Measurements from ENCODE around the gene MAP2K7.
"Not testable (repeated sequence)": the region's sequence is repeated elsewhere in the genome, so short reads cannot be mapped to it uniquely, and the experiment has no call there.

MAP2K7 gene

GRCh38 chr19:7953576-7953975, 49.9 kb downstream of the MAP2K7 start:
- H2AFZ ChIP-seq (ENCODE audit: low read depth, low read length): no peak overlapping the region
- no peak overlapping the region for H2BK120ac ChIP-seq (ENCODE audit: low read depth, low read length)
- H3K18ac ChIP-seq (ENCODE audit: low read depth in 1 of 2, low read length in 2 of 2): no peak overlapping the region
- no peak overlapping the region for H3K27ac ChIP-seq (ENCODE audit: low read length, poor library complexity, severe bottlenecking)
- H4K91ac ChIP-seq (ENCODE audit: low read length): no peak overlapping the region
- H3K27me3 ChIP-seq (ENCODE audit: control insufficient read depth in 1 of 2, insufficient read depth in 1 of 2, low read length in 2 of 2): no peaks in the 10 kb centered on the region
- no peak overlapping the region for H3K4me3 ChIP-seq (ENCODE audit: insufficient read depth in 1 of 2, low read depth in 1 of 2, low read length in 2 of 2)
- 88% methylated on average over 7 of the region's 7 CpGs for WGBS
- H2AK5ac ChIP-seq (ENCODE audit: low read length, severe bottlenecking): no peak overlapping the region
- no peak overlapping the region for H3K23ac ChIP-seq (ENCODE audit: low read length in 2 of 2)
- no peak for DNase-seq
- H3K4me2 ChIP-seq (ENCODE audit: low read length, poor library complexity, severe bottlenecking): no peak overlapping the region
- no peak overlapping the region for H2BK15ac ChIP-seq (ENCODE audit: low read depth, poor library complexity, severe bottlenecking)
- H3K4ac ChIP-seq (ENCODE audit: low read depth in 1 of 2, low read length in 2 of 2): no peak overlapping the region
- no peak overlapping the region for H3K14ac ChIP-seq (ENCODE audit: low read length in 2 of 2)
- no peak overlapping the region for H2BK12ac ChIP-seq (ENCODE audit: low read length in 2 of 2)
- no peaks in the 10 kb centered on the region for H3K9me3 ChIP-seq (ENCODE audit: control insufficient read depth, low read length)
- peaks cover 10% of the 10 kb centered on the region for H3K4me1 ChIP-seq (ENCODE audit: control insufficient read depth, insufficient read depth, low read depth, low read length)
- H3K9ac ChIP-seq (ENCODE audit: low read length): no peak overlapping the region
- H4K8ac ChIP-seq (ENCODE audit: low read length): no peak overlapping the region
- peaks cover 5 to 21% of the 10 kb centered on the region in 2 experiments for H3K36me3 ChIP-seq (ENCODE audit: control insufficient read depth in 1 of 2, insufficient read depth in 2 of 2, low read depth in 1 of 2, low read length in 2 of 2)
- no peak overlapping the region for H2BK5ac ChIP-seq (ENCODE audit: low read depth, low read length, poor library complexity, severe bottlenecking)
- H3K79me1 ChIP-seq (replicated peaks; ENCODE audit: low read length, poor library complexity, severe bottlenecking): peaks cover 5% of the 10 kb centered on the region

GRCh38 chr19:7955696-7956095, 52.0 kb downstream of the MAP2K7 start:
- no peak overlapping the region for H2BK120ac ChIP-seq (ENCODE audit: low read depth, low read length)
- no peak overlapping the region for H3K23ac ChIP-seq (ENCODE audit: low read length in 2 of 2)
- H4K91ac ChIP-seq (ENCODE audit: low read length): no peak overlapping the region
- H2BK5ac ChIP-seq (ENCODE audit: low read depth, low read length, poor library complexity, severe bottlenecking): no peak overlapping the region
- H3K9me3 ChIP-seq (ENCODE audit: control insufficient read depth, low read length): no peaks in the 10 kb centered on the region
- H3K79me1 ChIP-seq (replicated peaks; ENCODE audit: low read length, poor library complexity, severe bottlenecking): peaks cover 16% of the 10 kb centered on the region
- no peak overlapping the region for H4K8ac ChIP-seq (ENCODE audit: low read length)
- 88% methylated on average over 11 of the region's 11 CpGs for WGBS
- H3K27me3 ChIP-seq (ENCODE audit: control insufficient read depth in 1 of 2, insufficient read depth in 1 of 2, low read length in 2 of 2): no peaks in the 10 kb centered on the region
- no peak overlapping the region for H3K9ac ChIP-seq (ENCODE audit: low read length)
- no peak overlapping the region for H3K27ac ChIP-seq (ENCODE audit: low read length, poor library complexity, severe bottlenecking)
- H3K36me3 ChIP-seq (ENCODE audit: control insufficient read depth in 1 of 2, insufficient read depth in 2 of 2, low read depth in 1 of 2, low read length in 2 of 2): peaks cover 21 to 30% of the 10 kb centered on the region in 2 experiments
- H3K14ac ChIP-seq (ENCODE audit: low read length in 2 of 2): no peak overlapping the region
- no peak overlapping the region for H2BK12ac ChIP-seq (ENCODE audit: low read length in 2 of 2)
- H3K4me3 ChIP-seq (ENCODE audit: insufficient read depth in 1 of 2, low read depth in 1 of 2, low read length in 2 of 2): no peak overlapping the region
- H3K4me2 ChIP-seq (ENCODE audit: low read length, poor library complexity, severe bottlenecking): no peak overlapping the region
- H2BK15ac ChIP-seq (ENCODE audit: low read depth, poor library complexity, severe bottlenecking): no peak overlapping the region
- H2AK5ac ChIP-seq (ENCODE audit: low read length, severe bottlenecking): no peak overlapping the region
- H3K18ac ChIP-seq (ENCODE audit: low read depth in 1 of 2, low read length in 2 of 2): no peak overlapping the region
- H3K4me1 ChIP-seq (ENCODE audit: control insufficient read depth, insufficient read depth, low read depth, low read length): peaks cover 10% of the 10 kb centered on the region
- DNase-seq: no peak
- no peak overlapping the region for H2AFZ ChIP-seq (ENCODE audit: low read depth, low read length)
- no peak overlapping the region for H3K4ac ChIP-seq (ENCODE audit: low read depth in 1 of 2, low read length in 2 of 2)

- H2BK12ac ChIP-seq (ENCODE audit: low read length in 2 of 2): no peak overlapping the region
- peaks cover 14% of the 10 kb centered on the region for H3K4me1 ChIP-seq (ENCODE audit: control insufficient read depth, insufficient read depth, low read depth, low read length)
- H4K91ac ChIP-seq (ENCODE audit: low read length): no peak overlapping the region
- H3K4me3 ChIP-seq (ENCODE audit: insufficient read depth in 1 of 2, low read depth in 1 of 2, low read length in 2 of 2): no peak overlapping the region
- no peak overlapping the region for H3K23ac ChIP-seq (ENCODE audit: low read length in 2 of 2)
- no peak overlapping the region for H3K4ac ChIP-seq (ENCODE audit: low read depth in 1 of 2, low read length in 2 of 2)
- H2BK5ac ChIP-seq (ENCODE audit: low read depth, low read length, poor library complexity, severe bottlenecking): no peak overlapping the region
- H3K36me3 ChIP-seq (ENCODE audit: control insufficient read depth in 1 of 2, insufficient read depth in 2 of 2, low read depth in 1 of 2, low read length in 2 of 2): peaks cover 46 to 56% of the 10 kb centered on the region in 2 experiments
- no peak for DNase-seq
- H3K14ac ChIP-seq (ENCODE audit: low read length in 2 of 2): no peak overlapping the region
- no peak overlapping the region for H2BK120ac ChIP-seq (ENCODE audit: low read depth, low read length)
- no peak overlapping the region for H2AFZ ChIP-seq (ENCODE audit: low read depth, low read length)
- WGBS: 90% methylated on average over 6 of the region's 6 CpGs
- no peaks in the 10 kb centered on the region for H3K9me3 ChIP-seq (ENCODE audit: control insufficient read depth, low read length)
- H2BK15ac ChIP-seq (ENCODE audit: low read depth, poor library complexity, severe bottlenecking): no peak overlapping the region
- H4K8ac ChIP-seq (ENCODE audit: low read length): no peak overlapping the region
- H3K9ac ChIP-seq (ENCODE audit: low read length): no peak overlapping the region
- no peak overlapping the region for H3K18ac ChIP-seq (ENCODE audit: low read depth in 1 of 2, low read length in 2 of 2)
- H3K27ac ChIP-seq (ENCODE audit: low read length, poor library complexity, severe bottlenecking): no peak overlapping the region
- no peak overlapping the region for H3K4me2 ChIP-seq (ENCODE audit: low read length, poor library complexity, severe bottlenecking)
- peaks cover 24% of the 10 kb centered on the region for H3K79me1 ChIP-seq (replicated peaks; ENCODE audit: low read length, poor library complexity, severe bottlenecking)
- H2AK5ac ChIP-seq (ENCODE audit: low read length, severe bottlenecking): no peak overlapping the region
- no peaks in the 10 kb centered on the region for H3K27me3 ChIP-seq (ENCODE audit: control insufficient read depth in 1 of 2, insufficient read depth in 1 of 2, low read length in 2 of 2)
Measured at GRCh38 chr19:7959211-7959610, 55.5 kb downstream of the MAP2K7 start.

GRCh38 chr19:7961082-7961481, 57.4 kb downstream of the MAP2K7 start:
- H2AFZ ChIP-seq (ENCODE audit: low read depth, low read length); H2BK12ac ChIP-seq (ENCODE audit: low read length in 2 of 2); H3K18ac ChIP-seq (ENCODE audit: low read depth in 1 of 2, low read length in 2 of 2); H3K9me3 ChIP-seq (ENCODE audit: control insufficient read depth, low read length); H4K8ac ChIP-seq (ENCODE audit: low read length); H2BK120ac ChIP-seq (ENCODE audit: low read depth, low read length); DNase-seq; H3K9ac ChIP-seq (ENCODE audit: low read length); H3K4me3 ChIP-seq (ENCODE audit: insufficient read depth in 1 of 2, low read depth in 1 of 2, low read length in 2 of 2); H2BK15ac ChIP-seq (ENCODE audit: low read depth, poor library complexity, severe bottlenecking); H3K23ac ChIP-seq (ENCODE audit: low read length in 2 of 2); H3K27me3 ChIP-seq (ENCODE audit: control insufficient read depth in 1 of 2, insufficient read depth in 1 of 2, low read length in 2 of 2); H3K4ac ChIP-seq (ENCODE audit: low read depth in 1 of 2, low read length in 2 of 2); H2AK5ac ChIP-seq (ENCODE audit: low read length, severe bottlenecking); H3K14ac ChIP-seq (ENCODE audit: low read length in 2 of 2); H3K4me2 ChIP-seq (ENCODE audit: low read length, poor library complexity, severe bottlenecking); H2BK5ac ChIP-seq (ENCODE audit: low read depth, low read length, poor library complexity, severe bottlenecking); H4K91ac ChIP-seq (ENCODE audit: low read length): not testable (repeated sequence)
- Histone ChIP-seq H3K36me3 (ENCODE audit: control insufficient read depth in 1 of 2, insufficient read depth in 2 of 2, low read depth in 1 of 2, low read length in 2 of 2) (peaks cover 61 to 73% of the 10 kb centered on the region in 2 experiments), H3K79me1 (replicated peaks; ENCODE audit: low read length, poor library complexity, severe bottlenecking) (peaks cover 36% of the 10 kb centered on the region), H3K4me1 (ENCODE audit: control insufficient read depth, insufficient read depth, low read depth, low read length) (peaks cover 11% of the 10 kb centered on the region), H3K27ac (ENCODE audit: low read length, poor library complexity, severe bottlenecking) (peak overlapping the region; percentile 63)
- 97% methylated on average over 4 of the region's 4 CpGs for WGBS
